ENCODE results near the gene MSH4. TPM values are rescaled to one million over a fixed set of nuclear protein-coding genes. Genes with fewer than 3 reads are reported as not detected.
"Not testable (repeated sequence)": the region's sequence is repeated elsewhere in the genome, so short reads cannot be mapped to it uniquely, and the experiment has no call there.

Gene MSH4
- 0.25 TPM for total RNA-seq

DNA sequence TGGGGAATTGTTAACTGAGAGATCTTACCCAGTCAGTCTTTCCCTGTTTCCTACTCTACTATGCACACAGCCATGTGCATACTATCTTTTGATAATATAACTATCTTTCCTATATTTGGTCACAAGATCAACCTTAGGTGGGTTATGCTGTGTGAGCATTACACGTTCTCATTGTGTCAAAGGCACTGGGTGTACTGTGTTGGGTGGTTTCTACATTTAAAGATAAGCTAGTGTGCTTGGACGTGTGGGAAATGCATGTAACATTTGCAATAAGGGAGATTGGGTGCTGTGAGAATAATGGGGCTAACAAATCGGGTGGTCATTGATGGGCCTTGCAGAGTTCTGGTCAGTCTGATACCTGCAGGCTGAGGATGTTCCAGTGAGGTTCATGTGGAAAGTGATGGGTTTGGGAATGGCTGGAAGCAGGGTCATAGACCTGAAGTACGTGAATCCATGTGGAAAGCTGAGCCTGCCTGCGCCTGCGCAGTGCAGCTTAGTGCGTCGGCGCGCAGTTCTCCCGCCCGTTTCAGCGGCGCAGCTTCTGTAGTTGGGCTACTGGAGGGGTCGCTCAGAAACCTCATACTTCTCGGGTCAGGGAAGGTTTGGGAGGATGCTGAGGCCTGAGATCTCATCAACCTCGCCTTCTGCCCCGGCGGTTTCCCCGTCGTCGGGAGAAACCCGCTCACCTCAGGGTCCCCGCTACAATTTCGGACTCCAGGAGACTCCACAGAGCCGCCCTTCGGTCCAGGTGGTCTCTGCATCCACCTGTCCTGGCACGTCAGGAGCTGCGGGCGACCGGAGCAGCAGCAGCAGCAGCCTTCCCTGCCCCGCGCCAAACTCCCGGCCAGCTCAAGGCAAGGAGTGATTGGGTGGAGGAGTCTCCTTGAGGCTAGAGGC, at the start of gene MSH4:
TSS of gene MSH4 (plus strand) at position 507 of the 897 bp plus-strand sequence. CDS start at position 611, 104 bp downstream.
- Histone ChIP-seq H3K27ac (no peak within 1 kb of the TSS), H3K36me3 (peaks cover 0 to 55% of the 10 kb centered on the region in 2 donors), H3K4me3 (no peak within 1 kb of the TSS), H3K9me3 (no peaks in the 10 kb centered on the region), H3K27me3 (no peaks in the 10 kb centered on the region), H3K4me1 (no peaks in the 10 kb centered on the region)
- no peak for TF ChIP-seq POLR2AphosphoS5 (IDR thresholded peaks at IDR 0.05; ENCODE audit: insufficient read depth in 1 of 2, low read depth in 1 of 2)
- no peak for TF ChIP-seq POLR2A (IDR thresholded peaks at IDR 0.05)
- no peak for TF ChIP-seq CTCF (IDR thresholded peaks at IDR 0.05)
- intact Hi-C loops (cut with DNase I) = no loop called here
- DNase-seq (ENCODE audit: extremely low spot score in 2 of 2) = no peak

- H3K27me3 ChIP-seq; H3K9me3 ChIP-seq; intact Hi-C loops (cut with DNase I); H3K27ac ChIP-seq; H3K4me3 ChIP-seq; H3K4me1 ChIP-seq; DNase-seq (ENCODE audit: extremely low spot score in 2 of 2): not testable (repeated sequence)
- peaks cover 0 to 40% of the 10 kb centered on the region in 2 donors for H3K36me3 ChIP-seq
Observed at GRCh38 chr1:75757210-75757609, 39.5 kb upstream of the MSH4 start.

GRCh38 chr1:75758543-75758942, 38.1 kb upstream of the MSH4 start:
- H3K27ac ChIP-seq; H3K4me1 ChIP-seq; intact Hi-C loops (cut with DNase I); H3K9me3 ChIP-seq; H3K4me3 ChIP-seq; H3K27me3 ChIP-seq; DNase-seq (ENCODE audit: extremely low spot score in 2 of 2): not testable (repeated sequence)
- H3K36me3 ChIP-seq = peaks cover 0 to 30% of the 10 kb centered on the region in 2 donors

GRCh38 chr1:75764057-75764655, 32.5 kb upstream of the MSH4 start:
- no peaks in the 10 kb centered on the region for H3K27me3 ChIP-seq
- no peak overlapping the region for H3K4me3 ChIP-seq
- H3K4me1 ChIP-seq = no peaks in the 10 kb centered on the region
- DNase-seq (ENCODE audit: extremely low spot score in 2 of 2) = no peak
- H3K27ac ChIP-seq = no peak overlapping the region
- no peaks in the 10 kb centered on the region for H3K36me3 ChIP-seq
- H3K9me3 ChIP-seq = no peaks in the 10 kb centered on the region
- TF ChIP-seq CTCF (IDR thresholded peaks at IDR 0.05) = no peak
- TF ChIP-seq POLR2AphosphoS5 (IDR thresholded peaks at IDR 0.05; ENCODE audit: insufficient read depth in 1 of 2, low read depth in 1 of 2) = no peak
- TF ChIP-seq POLR2A (IDR thresholded peaks at IDR 0.05) = no peak
- intact Hi-C loops (cut with DNase I) = no loop called here

DNA sequence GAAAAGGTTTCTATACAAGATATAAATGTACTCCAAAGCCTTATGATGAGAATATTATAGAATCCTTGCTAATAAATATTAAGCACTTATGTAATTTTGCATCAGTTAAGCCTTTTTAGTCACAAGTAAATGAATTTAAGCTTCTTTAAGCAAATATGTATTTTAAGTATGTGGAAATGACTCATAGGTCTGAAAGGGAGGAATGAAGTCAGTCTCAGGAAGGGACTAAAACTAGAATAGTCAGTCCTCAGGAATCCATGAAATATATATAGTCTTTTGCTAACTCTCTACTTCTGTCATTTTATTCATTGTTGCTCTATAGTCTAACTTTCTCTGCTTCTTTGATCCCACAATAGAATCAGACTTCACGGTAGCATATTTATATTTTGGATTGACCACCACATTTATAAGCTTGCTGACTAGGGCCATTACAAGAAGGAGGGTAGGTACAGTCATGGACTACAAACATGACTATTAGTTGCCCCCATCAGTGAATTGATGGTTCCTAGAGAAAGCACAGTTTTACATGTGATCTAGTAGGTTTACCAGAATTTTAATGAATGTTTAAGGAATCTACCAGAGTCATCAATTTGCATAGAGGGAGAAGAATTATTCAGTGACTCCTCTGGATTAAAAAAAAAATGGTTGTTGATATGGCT, 30.9 kb upstream of the MSH4 start:
- intact Hi-C loops (cut with DNase I) = no loop called here
- H3K27ac ChIP-seq = no peak overlapping the region
- H3K4me1 ChIP-seq = no peaks in the 10 kb centered on the region
- TF ChIP-seq POLR2A (IDR thresholded peaks at IDR 0.05) (no peak), POLR2AphosphoS5 (IDR thresholded peaks at IDR 0.05; ENCODE audit: insufficient read depth in 1 of 2, low read depth in 1 of 2) (no peak), CTCF (IDR thresholded peaks at IDR 0.05) (no peak)
- no peaks in the 10 kb centered on the region for H3K9me3 ChIP-seq
- no peak for DNase-seq (ENCODE audit: extremely low spot score in 2 of 2)
- no peaks in the 10 kb centered on the region for H3K36me3 ChIP-seq
- no peak overlapping the region for H3K4me3 ChIP-seq
- no peaks in the 10 kb centered on the region for H3K27me3 ChIP-seq
